GM12801 (cell line): Measurements from ENCODE around the gene KRT28.

Source experiments
- TF ChIP-seq, protein P1 (sequence below): IDR thresholded peaks from one replicate; pipeline ENCODE4 v1.5.1; 2011; ENCODE audit warnings: control low read depth; ENCODE audit not compliant: insufficient read length; ENCODE audit errors: extremely low read depth

The KRT28 gene

DNA sequence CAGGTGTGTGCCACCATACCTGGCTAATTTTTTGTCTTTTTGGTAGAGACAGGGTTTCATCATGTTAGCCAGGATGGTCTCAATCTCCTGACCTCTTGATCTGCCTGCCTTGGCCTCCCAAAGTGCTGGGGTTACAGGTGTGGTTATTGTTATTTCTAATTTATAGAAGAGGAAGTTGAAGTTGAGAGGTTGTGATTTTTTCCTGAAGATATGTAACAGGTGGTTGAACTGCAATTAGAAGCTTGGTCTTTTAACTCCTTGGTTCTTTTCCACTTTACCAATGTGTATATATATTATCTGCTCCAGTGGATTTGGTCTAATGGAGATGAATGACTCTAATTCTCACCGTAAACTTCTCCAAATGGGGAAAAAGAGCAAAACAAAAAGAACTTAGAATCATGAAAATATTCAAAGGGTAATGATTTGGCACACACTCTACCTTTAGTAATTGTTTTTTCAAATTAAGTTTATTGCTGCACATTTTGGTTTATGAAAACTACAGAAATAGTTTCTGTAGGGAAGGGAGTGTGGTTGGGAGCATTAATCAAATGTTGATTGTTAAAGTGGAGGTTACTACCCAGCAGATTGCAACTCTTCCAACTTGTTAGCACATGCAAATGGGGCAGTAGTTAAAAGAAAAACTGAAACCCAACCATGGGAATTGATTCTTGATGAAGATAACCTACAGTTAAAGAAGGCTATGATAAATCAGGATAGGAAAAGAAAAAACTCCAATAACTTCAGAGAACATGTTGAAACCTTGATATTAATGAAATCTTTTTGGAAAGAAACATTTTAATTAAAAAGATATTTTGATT is 24.5 kb upstream of the KRT28 start:
- TF ChIP-seq, protein P1, sequence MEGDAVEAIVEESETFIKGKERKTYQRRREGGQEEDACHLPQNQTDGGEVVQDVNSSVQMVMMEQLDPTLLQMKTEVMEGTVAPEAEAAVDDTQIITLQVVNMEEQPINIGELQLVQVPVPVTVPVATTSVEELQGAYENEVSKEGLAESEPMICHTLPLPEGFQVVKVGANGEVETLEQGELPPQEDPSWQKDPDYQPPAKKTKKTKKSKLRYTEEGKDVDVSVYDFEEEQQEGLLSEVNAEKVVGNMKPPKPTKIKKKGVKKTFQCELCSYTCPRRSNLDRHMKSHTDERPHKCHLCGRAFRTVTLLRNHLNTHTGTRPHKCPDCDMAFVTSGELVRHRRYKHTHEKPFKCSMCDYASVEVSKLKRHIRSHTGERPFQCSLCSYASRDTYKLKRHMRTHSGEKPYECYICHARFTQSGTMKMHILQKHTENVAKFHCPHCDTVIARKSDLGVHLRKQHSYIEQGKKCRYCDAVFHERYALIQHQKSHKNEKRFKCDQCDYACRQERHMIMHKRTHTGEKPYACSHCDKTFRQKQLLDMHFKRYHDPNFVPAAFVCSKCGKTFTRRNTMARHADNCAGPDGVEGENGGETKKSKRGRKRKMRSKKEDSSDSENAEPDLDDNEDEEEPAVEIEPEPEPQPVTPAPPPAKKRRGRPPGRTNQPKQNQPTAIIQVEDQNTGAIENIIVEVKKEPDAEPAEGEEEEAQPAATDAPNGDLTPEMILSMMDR: no peak

DNA sequence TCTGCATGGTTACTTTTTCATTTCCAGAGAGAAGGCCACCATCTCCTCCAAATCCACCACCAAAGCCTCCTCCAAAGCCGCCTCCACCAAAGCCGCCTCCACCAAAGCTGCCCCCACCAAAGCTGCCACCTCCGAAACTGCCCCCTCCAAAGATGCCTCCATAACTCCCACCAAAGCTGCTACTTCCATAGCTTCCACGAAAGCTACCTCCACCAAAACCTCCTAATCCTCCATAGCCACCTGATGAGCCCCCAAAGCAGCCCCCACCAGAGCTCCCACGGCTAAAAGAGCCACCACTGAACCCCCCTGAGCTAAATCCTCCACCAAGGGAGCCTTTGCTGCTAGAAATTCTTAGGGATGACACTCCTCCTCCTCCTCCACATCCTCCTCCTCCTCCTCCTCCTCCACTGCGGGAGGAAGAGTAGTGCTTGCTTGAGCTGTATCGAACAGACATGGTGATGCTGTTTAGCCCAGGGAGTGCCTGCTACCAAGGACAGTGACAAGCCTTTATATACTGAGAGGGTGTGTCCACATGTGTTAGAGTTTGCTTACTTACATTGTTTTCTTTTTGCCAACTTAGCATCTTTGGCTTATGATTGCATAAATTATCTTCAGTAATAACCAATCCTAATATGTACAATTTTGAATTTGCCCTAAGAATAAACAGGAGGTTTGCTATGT is 22.5 kb upstream of the KRT28 start, which contains the start of gene KRT10:
Gene KRT10 (minus strand): TSS at position 483 of the 681 bp plus-strand sequence. CDS start 29 bp downstream, at position 454.
- TF ChIP-seq, protein P1: no peak

DNA sequence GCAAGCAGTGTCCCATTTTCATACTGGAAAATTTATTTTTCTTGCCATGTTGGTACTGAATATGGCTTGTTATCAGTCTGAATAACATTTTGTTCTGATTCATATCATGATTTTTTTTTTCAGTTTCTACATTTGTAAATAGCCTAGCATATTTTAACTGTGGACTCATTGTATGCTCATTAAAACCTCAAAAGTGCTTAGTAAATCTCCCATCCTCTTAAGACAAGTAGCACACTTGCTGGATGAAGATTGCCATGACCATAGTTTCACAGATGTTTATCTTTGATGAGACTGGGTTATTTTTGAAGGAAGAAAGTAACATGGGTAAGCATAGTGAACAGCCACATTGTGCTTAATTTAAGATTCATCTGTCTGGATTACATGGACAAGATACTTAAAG is 21.8 kb upstream of the KRT28 start:
- TF ChIP-seq, protein P1: no peak

DNA sequence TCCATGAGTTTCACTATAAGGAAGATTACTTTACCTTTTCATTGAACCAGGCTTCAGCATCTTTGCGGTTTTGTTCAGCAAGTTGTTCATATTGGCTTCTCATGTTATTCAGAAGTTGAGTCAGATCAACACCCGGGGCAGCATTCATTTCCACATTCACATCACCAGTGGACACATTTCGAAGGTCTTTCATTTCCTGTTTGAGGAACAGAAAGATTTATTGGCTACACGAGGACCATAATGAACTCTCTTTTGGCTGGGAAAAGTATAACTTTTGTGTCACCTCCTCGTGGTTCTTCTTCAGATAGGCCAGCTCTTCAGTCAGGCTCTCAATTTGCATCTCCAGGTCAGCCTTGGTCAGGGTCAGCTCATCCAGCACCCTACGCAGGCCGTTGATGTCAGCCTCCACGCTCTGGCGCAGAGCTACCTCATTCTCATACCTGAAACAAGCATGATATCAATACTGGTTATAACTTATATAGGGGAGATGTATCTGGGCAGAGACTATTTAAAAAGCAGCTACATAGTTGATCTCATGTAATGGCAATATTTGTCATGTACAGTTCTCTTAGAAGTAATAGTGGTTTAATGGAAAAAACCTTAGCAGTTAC is 20.6 kb upstream of the KRT28 start:
- TF ChIP-seq, protein P1: no peak

DNA sequence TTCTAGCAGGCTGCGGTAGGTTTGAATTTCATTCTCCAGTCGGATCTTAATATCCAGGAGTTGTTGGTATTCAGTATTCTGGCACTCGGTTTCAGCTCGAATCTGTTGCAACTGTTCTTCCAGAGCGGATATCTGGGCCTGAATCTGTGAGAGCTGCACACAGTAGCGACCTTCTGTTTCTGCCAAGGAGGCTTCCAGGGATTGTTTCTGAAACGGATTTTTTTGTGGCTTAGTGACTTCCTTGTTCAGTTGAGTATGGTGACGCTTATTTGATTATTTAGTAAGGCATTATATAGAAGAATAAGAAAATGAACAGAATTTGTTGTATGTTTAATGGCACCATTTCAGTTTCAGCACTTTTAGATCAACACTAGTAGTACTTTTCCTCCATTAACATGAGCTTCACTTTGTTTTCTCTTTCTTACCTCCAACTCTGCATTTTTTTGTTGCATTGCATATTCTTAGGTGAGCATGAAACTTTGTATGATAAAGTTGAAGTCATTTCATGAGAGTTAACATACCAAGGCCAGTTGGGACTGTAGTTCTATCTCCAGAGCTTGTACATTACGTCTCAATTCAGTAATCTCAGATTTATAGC is 19.9 kb upstream of the KRT28 start:
- TF ChIP-seq, protein P1: no peak

DNA sequence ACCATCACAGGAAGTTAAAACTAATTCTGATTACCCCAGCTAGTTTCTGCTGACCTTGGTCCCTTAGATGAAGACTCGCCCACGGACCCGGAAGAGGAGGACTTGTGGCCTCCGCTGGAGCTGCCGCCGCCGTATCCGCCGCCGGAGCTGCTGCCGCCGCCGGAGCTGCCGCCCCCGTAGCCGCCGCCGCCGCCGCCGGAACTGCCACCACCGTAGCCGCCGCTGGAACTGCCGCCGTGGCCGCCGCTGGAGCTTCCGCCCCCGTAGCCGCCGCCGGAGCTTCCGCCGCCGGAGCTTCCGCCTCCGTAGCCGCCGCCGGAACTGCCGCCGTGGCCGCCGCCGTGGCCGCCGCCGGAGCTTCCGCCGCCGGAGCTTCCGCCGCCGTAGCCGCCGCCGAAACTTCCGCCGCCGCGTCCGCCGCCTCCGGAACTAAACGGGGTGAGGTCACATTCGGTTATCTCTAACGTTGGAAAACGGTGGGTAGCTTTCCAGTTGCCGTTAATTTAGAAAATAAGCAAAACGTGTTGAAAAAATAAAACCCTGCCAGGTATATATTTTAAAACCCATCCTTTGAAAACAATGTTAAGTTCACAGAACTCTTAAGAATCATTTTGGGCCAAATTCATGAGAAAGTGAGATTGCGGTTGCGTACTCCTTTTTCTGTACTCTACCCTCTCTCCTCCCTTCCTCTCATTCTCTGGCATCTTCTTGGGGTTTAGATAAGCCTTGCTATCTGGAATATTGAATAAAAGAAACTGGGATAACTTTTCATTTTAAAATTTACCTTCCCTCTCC is 19.2 kb upstream of the KRT28 start:
- TF ChIP-seq, protein P1: no peak

DNA sequence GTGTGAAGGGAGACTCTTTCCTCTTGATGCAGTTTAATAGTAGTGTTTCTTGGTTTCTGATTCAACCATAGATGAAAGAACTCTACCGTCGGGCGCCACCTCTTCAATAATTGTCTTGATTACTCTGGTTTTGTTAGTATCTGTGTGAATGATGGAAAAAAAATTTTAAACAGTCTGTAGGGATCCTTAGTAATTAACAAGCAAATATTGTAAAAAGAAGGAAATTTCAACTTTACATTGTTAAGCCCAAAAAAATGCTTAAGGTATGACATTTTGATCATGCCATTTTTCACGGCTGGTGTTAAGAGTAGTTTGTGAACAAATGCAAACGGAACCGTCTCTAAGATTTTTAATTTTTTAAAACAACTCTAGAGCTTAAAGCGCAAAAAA is 18.6 kb upstream of the KRT28 start:
- TF ChIP-seq, protein P1: no peak
